GM12875 (cell line): ENCODE results near the gene PACRG.

Experiments used
- H3K4me3 ChIP-seq: one replicate; pipeline ENCODE4 v1.5.1; 2011; ENCODE audit warnings: low read depth, low read length, control low read depth
- CTCF ChIP-seq: IDR thresholded peaks from 2 replicates; pipeline ENCODE4 v1.5.1; 2011; ENCODE audit warnings: low read depth, mild to moderate bottlenecking, control low read depth, inconsistent platforms, low read length, moderate library complexity, borderline replicate concordance; ENCODE audit not compliant: insufficient read depth

PACRG gene

GRCh38 chr6:162882801-162883481, 155.2 kb downstream of the PACRG start:
- H3K4me3 ChIP-seq = no peak overlapping the region
- TF ChIP-seq CTCF = no peak

GRCh38 chr6:162887981-162888689, 160.4 kb downstream of the PACRG start:
- no peak for TF ChIP-seq CTCF
- no peak overlapping the region for H3K4me3 ChIP-seq

GRCh38 chr6:162889303-162889702, 161.5 kb downstream of the PACRG start:
- H3K4me3 ChIP-seq = no peak overlapping the region
- TF ChIP-seq CTCF = no peak

GRCh38 chr6:162898011-162898410, 170.2 kb downstream of the PACRG start:
- no peak overlapping the region for H3K4me3 ChIP-seq
- TF ChIP-seq CTCF = no peak

GRCh38 chr6:162899148-162899547, 171.4 kb downstream of the PACRG start:
- H3K4me3 ChIP-seq = no peak overlapping the region
- no peak for TF ChIP-seq CTCF

- H3K4me3 ChIP-seq = no peak overlapping the region
- no peak for TF ChIP-seq CTCF
Measured at GRCh38 chr6:162900503-162900902, 172.7 kb downstream of the PACRG start.
